HG02852 (cell line): ENCODE results near the gene YPEL3.
"Not testable (repeated sequence)": the region's sequence is repeated elsewhere in the genome, so short reads cannot be mapped to it uniquely, and the experiment has no call there.

Experiments
- ATAC-seq: cut with Tn5 transposase; IDR thresholded peaks from one replicate; pipeline ENCODE4 v1.9.1; 2021; ENCODE audit warnings: mild to moderate bottlenecking, moderate library complexity; ENCODE audit not compliant: unreplicated experiment

The YPEL3 gene

GRCh38 chr16:30096105-30096861 is at the start of gene YPEL3:
Gene YPEL3 (minus strand): TSS chr16:30096213. CDS start chr16:30095482, 731 bp downstream.
- ATAC-seq, result peak; percentile 42

- no peak for ATAC-seq
These were observed 49.6 kb upstream of the YPEL3 start for GRCh38 chr16:30145657-30146056.

- no peak for ATAC-seq
These were observed 48.9 kb upstream of the YPEL3 start for GRCh38 chr16:30144917-30145316.

GRCh38 chr16:30144017-30144416 is 48.0 kb upstream of the YPEL3 start:
- ATAC-seq, result no peak

GRCh38 chr16:30143347-30143702 is 47.3 kb upstream of the YPEL3 start:
- ATAC-seq, result no peak

- no peak for ATAC-seq
These were observed 46.8 kb upstream of the YPEL3 start for GRCh38 chr16:30142672-30143346.

- no peak for ATAC-seq
These were observed 45.7 kb upstream of the YPEL3 start for GRCh38 chr16:30141750-30142149.

- no peak for ATAC-seq
These were observed 43.8 kb upstream of the YPEL3 start for GRCh38 chr16:30139583-30140481.

- no peak for ATAC-seq
These were observed 41.9 kb upstream of the YPEL3 start for GRCh38 chr16:30137897-30138296.

- no peak for ATAC-seq
These were observed 41.1 kb upstream of the YPEL3 start for GRCh38 chr16:30136971-30137605.

- no peak for ATAC-seq
These were observed 36.6 kb upstream of the YPEL3 start for GRCh38 chr16:30132591-30132990.

- ATAC-seq, result no peak
These were observed 36.0 kb upstream of the YPEL3 start for GRCh38 chr16:30131869-30132475.

GRCh38 chr16:30127993-30128392 is 32.0 kb upstream of the YPEL3 start:
- no peak for ATAC-seq

GRCh38 chr16:30125690-30126089 is 29.7 kb upstream of the YPEL3 start:
- not testable (repeated sequence) for ATAC-seq

GRCh38 chr16:30124985-30125379 is 29.0 kb upstream of the YPEL3 start:
- ATAC-seq, result no peak

GRCh38 chr16:30122604-30123160 is 26.7 kb upstream of the YPEL3 start:
- no peak for ATAC-seq

- no peak for ATAC-seq
These were observed 25.9 kb upstream of the YPEL3 start for GRCh38 chr16:30121741-30122571.

- ATAC-seq, result no peak
These were observed 24.5 kb upstream of the YPEL3 start for GRCh38 chr16:30120340-30121105.

GRCh38 chr16:30119428-30119827 is 23.4 kb upstream of the YPEL3 start:
- ATAC-seq, result no peak
